CMK (cell line): Measurements from ENCODE around the gene PLD4.
"Not testable (repeated sequence)": the region's sequence is repeated elsewhere in the genome, so short reads cannot be mapped to it uniquely, and the experiment has no call there.

ENCODE experiments used
- DNase-seq: peaks from one replicate; pipeline ENCODE4 v3.0.0-alpha.2; 2010; ENCODE audit warnings: low read depth

PLD4 gene

DNA sequence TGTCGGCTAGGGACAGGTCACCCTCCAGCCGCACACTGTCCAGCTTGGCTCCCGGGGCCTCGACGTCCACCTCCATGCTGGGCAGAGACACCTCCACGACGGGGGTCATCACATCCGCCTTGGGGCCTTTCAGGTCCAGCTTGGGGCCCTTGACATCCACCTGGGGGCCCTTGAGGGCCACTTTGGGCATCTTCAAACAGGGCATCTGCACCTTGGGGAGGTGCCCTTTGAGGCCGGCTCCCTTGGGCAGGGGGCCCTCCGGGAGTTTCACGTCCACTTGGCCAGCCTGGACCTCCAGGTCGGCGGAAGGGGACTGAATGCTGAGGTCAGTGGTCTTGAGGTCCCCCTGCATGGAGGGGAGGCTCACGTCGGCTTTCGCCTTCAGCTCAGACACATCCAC is 17.9 kb downstream of the PLD4 start:
- no peak for DNase-seq

- not testable (repeated sequence) for DNase-seq
Observed at GRCh38 chr14:104943216-104944015, 18.7 kb downstream of the PLD4 start.

DNA sequence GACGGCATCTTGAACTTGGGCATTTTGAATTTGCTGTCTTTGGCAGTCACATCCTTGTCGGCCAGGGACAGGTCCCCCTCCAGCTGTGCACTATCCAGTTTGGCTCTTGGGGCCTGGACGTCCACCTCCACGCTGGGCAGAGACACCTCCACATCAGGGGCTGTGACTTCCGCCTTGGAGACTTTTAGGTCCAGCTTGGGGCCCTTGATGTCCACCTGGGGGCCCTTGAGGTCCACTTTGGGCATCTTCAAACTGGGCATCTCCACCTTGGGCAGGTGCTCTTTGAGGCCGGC is 19.3 kb downstream of the PLD4 start:
- not testable (repeated sequence) for DNase-seq

- DNase-seq = not testable (repeated sequence)
Observed at GRCh38 chr14:104944436-104945205, 19.9 kb downstream of the PLD4 start.

DNA sequence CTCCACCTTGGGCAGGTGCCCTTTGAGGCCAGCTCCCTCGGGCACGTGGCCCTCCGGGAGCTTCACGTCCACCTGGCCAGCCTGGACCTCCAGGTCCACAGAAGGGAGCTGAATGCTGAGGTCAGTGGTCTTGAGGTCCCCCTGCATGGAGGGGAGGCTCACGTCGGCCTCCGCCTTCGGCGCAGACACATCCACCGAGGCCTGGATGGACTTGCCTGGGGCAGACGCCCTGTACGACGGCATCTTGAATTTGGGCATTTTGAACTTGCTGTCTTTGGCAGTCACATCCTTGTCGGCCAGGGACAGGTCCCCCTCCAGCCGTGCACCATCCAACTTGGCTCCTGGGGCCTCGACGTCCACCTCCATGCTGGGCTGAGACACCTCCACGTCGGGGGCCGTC is 20.6 kb downstream of the PLD4 start:
- DNase-seq = not testable (repeated sequence)

DNA sequence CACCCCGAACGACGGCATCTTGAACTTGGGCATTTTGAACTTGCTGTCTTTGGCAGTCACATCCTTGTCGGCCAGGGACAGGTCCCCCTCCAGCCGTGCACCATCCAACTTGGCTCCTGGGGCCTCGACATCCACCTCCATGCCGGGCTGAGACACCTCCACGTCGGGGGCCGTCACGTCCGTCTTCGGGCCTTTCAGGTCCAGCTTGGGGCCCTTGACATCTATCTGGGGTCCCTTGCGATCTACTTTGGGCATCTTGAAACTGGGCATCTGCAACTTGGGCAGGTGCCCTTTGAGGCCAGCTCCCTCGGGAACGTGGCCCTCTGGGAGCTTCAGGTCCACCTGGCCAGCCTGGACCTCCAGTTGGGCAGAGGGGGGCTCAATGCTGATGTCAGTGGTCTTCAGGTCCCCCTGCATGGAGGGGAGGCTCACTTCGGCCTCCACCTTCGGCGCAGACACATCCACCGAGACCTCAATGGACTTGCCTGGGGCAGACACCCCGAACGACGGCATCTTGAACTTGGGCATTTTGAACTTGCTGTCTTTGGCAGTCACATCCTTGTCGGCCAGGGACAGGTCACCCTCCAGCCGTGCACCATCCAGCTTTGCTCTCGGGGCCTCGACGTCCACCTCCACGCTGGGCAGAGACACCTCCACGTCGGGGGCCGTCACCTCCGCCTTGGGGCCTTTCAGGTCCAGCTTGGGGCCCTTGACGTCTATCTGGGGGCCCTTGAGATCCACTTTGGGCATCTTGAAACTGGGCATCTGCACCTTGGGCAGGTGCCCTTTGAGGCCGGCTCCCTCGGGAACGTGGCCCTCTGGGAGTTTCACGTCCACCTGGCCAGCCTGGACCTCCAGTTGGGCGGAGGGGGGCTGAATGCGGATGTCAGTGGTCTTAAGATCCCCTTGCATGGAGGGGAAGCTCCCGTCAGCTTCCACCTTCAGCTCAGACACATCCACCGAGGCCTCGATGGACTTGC is 21.6 kb downstream of the PLD4 start:
- not testable (repeated sequence) for DNase-seq

DNA sequence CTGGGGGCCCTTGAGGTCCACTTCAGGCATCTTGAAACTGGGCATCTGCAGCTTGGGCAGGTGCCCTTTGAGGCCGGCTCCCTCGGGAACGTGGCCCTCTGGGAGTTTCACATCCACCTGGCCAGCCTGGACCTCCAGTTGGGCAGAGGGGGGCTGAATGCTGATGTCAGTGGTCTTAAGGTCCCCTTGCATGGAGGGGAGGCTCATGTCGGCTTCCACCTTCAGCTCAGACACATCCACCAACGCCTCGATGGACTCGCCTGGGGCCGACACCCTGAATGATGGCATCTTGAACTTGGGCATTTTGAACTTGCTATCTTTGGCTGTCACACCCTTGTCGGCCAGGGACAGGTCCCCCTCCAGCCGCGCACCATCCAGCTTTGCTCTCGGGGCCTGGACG is 22.5 kb downstream of the PLD4 start:
- not testable (repeated sequence) for DNase-seq

- not testable (repeated sequence) for DNase-seq
Observed at GRCh38 chr14:104947881-104948735, 23.4 kb downstream of the PLD4 start.

DNA sequence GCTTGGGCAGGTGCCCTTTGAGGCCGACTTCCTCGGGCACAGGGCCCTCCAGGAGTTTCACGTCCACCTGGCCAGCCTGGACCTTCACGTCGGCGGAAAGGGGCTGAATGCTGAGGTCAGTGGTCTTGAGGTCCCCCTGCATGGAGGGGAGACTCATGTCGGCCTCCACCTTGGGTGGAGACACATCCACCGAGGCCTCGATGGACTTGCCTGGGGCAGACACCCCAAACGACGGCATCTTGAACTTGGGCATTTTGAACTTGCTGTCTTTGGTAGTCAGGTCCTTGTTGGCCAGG is 24.0 kb downstream of the PLD4 start:
- DNase-seq = no peak

GRCh38 chr14:104949406-104949955 is 24.8 kb downstream of the PLD4 start:
- not testable (repeated sequence) for DNase-seq

DNA sequence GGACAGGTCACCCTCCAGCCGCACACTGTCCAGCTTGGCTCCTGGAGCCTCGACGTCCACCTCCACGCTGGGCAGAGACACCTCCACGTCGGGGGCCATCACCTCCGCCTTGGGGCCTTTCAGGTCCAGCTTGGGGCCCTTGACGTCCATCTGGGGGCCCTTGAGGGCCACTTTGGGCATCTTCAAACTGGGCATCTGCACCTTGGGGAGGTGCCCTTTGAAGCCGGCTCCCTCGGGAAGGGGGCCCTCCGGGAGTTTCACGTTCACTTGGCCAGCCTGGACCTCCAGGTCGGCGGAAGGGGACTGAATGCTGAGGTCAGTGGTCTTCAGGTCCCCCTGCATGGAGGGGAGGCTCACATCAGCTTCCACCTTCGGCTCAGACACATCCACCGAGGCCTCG is 25.3 kb downstream of the PLD4 start:
- no peak for DNase-seq

GRCh38 chr14:104950701-104951100 is 26.0 kb downstream of the PLD4 start:
- DNase-seq = not testable (repeated sequence)

- DNase-seq = not testable (repeated sequence)
Observed at GRCh38 chr14:104951863-104952657, 27.4 kb downstream of the PLD4 start.

- no peak for DNase-seq
Observed at GRCh38 chr14:104953097-104953496, 28.4 kb downstream of the PLD4 start.

- DNase-seq = no peak
Observed at GRCh38 chr14:104953896-104954656, 29.4 kb downstream of the PLD4 start.

- no peak for DNase-seq
Observed at GRCh38 chr14:104954746-104955395, 30.2 kb downstream of the PLD4 start.

- no peak for DNase-seq
Observed at GRCh38 chr14:104955396-104955770, 30.7 kb downstream of the PLD4 start.

- no peak for DNase-seq
Observed at GRCh38 chr14:104956290-104956890, 31.7 kb downstream of the PLD4 start.
